Mucosa of rectum (tissue), 2 donors: Measurements from ENCODE around the gene GNB1L.

ENCODE experiments used
- H3K27ac ChIP-seq, 2 donors: one replicate each; pipeline ENCODE4 v1.7.0; 2013; ENCODE audit warnings: inconsistent platforms in 2 of 2, low read depth in 2 of 2, low read length in 2 of 2
- H3K27me3 ChIP-seq, 2 donors: one replicate each; pipeline ENCODE4 v1.7.0; 2013; ENCODE audit warnings: low read length in 2 of 2; ENCODE audit not compliant: control insufficient read depth in 2 of 2, insufficient read depth in 2 of 2
- H3K36me3 ChIP-seq, 2 donors: one replicate each; pipeline ENCODE4 v1.7.0; 2013; ENCODE audit warnings: low read length in 2 of 2; ENCODE audit not compliant: control insufficient read depth in 2 of 2, insufficient read depth in 2 of 2
- H3K4me1 ChIP-seq, 2 donors: one replicate each; pipeline ENCODE4 v1.7.0; 2013; ENCODE audit warnings: low read length in 2 of 2, mild to moderate bottlenecking in 1 of 2; ENCODE audit not compliant: control insufficient read depth in 2 of 2, insufficient read depth in 2 of 2
- H3K4me3 ChIP-seq, 2 donors: one replicate each; pipeline ENCODE4 v1.7.0; 2013; ENCODE audit warnings: low read length in 2 of 2
- H3K9ac ChIP-seq, 2 donors: one replicate each; pipeline ENCODE4 v1.7.0; 2013; ENCODE audit warnings: low read length in 2 of 2, low read depth in 1 of 2, mild to moderate bottlenecking in 1 of 2
- H3K9me3 ChIP-seq, 2 donors: one replicate each; pipeline ENCODE4 v1.7.0; 2013; ENCODE audit warnings: low read length in 2 of 2; ENCODE audit not compliant: control insufficient read depth in 2 of 2
- donor health status: healthy.
- donor health status: Normal muscosa, but diverticular disease.

GNB1L gene

DNA sequence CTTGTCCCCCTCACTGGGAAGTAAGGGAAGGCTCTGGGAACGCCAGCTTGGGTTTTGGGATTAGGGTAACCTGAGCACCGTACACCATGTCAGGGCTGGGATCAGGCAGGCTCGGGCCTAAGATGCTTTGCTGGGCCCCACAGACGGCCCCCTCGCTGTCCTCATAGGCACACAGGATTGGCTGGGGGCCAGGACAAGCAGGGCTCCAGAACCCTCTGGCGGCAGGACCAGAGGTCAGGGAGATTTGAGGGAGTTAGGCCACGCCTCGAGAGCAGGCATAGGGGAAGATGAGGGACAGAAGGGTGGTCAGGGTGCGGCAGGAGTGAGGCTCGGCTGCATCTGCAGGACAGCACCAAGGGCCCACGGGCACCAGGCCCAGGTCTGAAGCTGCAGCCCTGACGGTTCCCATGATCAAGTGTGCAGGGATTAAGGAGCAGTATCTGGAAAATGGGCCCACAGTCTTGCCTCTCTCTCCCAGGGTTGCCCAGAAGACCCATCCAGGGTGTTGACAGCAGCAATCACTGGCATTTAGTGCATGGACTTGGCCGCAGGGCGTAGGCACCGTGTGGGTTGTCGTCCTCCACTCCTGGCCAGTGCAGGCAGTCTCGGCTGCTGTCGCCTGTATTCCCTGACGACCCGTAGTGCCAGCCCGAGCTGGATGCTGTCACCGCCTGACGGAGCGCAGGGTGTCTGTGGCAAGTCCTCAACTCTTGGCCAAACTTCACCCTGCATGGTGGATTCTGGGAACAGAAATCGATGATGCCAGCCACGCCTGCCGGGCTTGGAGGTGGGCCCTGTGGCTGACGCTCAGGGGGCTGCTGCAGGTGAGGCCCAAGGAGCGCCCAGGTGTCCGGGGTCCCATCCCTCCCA lies 15.7 kb upstream of the GNB1L start:
- Histone ChIP-seq H3K27ac (no peak overlapping the region), H3K4me1 (peaks cover 32 to 34% of the 10 kb centered on the region in 2 donors), H3K4me3 (no peak overlapping the region), H3K36me3 (no peaks in the 10 kb centered on the region), H3K9me3 (no peaks in the 10 kb centered on the region), H3K9ac (no peak overlapping the region), H3K27me3 (no peaks in the 10 kb centered on the region)

DNA sequence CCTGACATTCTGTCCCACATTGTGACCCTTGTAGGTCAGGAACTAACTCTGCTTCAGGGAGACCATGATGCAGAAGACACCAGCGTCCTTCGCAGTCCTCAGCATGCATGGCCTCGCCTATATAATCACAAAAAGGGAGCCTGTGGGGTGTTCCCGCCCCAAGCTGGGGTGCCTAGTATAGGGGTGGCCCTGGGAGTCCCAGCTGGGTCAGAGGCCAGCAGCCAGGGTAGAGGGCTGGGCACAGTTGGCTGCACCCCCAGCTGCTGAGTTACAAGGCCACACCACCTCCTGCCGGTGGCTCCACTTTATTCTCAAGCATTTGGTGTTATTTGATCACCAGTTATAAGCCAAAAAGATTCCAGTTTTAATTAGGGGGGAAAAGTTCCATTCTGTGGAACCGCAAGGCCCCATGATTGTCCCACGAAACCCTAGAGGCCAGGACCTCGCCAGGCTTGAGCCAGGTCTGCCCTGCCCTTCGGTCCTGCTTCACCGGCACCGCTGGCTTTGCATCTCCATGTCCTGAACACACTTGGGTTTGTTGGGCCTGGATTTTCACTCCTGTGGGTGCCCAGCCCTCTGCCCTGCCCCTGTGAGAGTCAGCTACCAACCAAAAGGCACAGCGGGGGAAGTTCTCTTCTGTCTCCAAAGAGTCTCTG lies 15.0 kb upstream of the GNB1L start:
- Histone ChIP-seq H3K27ac (no peak overlapping the region), H3K27me3 (no peaks in the 10 kb centered on the region), H3K36me3 (no peaks in the 10 kb centered on the region), H3K4me1 (peaks cover 25 to 27% of the 10 kb centered on the region in 2 donors), H3K9ac (no peak overlapping the region), H3K4me3 (no peak overlapping the region), H3K9me3 (no peaks in the 10 kb centered on the region)

DNA sequence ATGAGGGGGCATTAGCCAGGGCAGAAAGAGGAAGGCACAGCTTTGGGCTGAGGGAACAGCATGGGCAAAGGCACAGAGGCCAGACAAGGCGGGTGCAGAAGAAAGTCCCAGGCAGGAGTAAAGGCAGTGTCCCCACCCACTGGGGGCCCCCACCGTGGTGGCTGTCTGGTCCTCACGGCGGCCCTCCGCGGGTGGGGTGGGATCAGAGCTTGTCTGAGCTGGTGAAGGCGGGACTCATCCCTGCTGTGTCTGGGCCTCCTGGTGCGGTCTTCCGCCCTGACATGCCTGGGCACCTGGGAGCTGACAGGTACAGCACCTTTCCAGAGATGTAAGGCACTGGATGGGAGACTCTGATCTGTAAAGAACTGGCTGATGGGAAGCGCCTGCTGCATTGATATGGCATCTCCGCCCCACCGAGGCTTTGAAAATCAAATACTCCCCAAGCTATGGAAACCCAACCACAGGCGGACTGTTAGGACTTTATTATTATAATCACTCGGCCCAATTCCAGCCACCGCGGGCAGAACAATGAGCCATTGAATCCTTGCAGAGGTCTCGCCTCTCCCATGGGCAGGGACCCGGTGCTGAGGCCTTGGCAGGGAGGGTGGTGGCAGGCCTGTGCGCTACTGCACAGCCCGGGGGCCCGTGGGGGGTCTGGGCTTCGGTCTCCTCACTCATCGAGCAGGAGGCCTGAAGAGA lies 14.2 kb upstream of the GNB1L start:
- no peak overlapping the region for H3K27ac ChIP-seq
- no peaks in the 10 kb centered on the region for H3K27me3 ChIP-seq

DNA sequence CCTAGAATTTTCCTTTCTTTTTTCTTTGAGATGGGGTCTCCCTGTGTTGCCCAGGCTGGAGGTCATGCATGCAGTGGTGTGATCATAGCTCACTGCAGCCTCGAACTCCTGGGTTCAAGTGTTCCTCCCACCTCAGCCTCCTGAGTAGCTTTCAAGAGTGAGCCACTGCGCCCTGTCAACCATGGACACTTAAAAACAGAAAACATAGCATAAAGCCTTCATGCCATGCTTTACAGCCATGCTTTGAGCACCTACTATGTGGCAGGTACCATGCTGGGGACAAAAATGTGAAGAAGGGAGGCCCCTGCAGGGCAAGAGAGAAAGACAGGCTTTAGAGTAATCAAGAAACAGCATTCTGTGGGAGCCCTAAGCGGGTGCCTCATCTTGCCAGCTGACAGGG lies 13.7 kb upstream of the GNB1L start:
- Histone ChIP-seq H3K36me3 (no peaks in the 10 kb centered on the region), H3K4me3 (no peak overlapping the region), H3K27ac (no peak overlapping the region), H3K4me1 (peaks cover 13 to 16% of the 10 kb centered on the region in 2 donors), H3K9ac (no peak overlapping the region), H3K9me3 (no peaks in the 10 kb centered on the region), H3K27me3 (no peaks in the 10 kb centered on the region)

More for the DNA sequence above, 14.2 kb upstream of the GNB1L start:
- Histone ChIP-seq H3K9me3 (no peaks in the 10 kb centered on the region), H3K4me1 (peaks cover 19 to 20% of the 10 kb centered on the region in 2 donors), H3K4me3 (no peak overlapping the region), H3K9ac (no peak overlapping the region), H3K36me3 (no peaks in the 10 kb centered on the region)

DNA sequence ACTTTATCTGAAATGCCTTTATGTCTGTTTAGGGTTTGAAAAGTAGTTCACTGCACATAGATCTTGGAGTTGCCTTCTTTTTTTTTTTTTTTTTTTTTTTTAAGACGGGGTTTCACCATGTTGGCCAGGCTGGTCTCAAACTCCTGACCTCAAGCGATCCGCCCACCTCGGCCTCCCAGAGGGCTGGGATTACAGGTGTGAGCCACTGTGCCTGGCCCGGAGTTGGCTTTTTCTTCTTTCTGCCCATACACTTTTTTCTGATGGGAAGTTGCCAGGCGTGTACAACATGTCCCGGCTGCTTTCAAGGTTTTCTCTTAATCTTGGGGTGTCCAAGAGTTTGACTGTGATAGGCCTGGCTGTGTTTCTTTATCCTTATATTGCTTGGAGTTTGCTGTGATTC lies 12.9 kb upstream of the GNB1L start:
- Histone ChIP-seq H3K9ac (no peak overlapping the region), H3K9me3 (no peaks in the 10 kb centered on the region), H3K36me3 (no peaks in the 10 kb centered on the region), H3K4me1 (peaks cover 7 to 9% of the 10 kb centered on the region in 2 donors), H3K27ac (no peak overlapping the region), H3K4me3 (no peak overlapping the region), H3K27me3 (no peaks in the 10 kb centered on the region)

DNA sequence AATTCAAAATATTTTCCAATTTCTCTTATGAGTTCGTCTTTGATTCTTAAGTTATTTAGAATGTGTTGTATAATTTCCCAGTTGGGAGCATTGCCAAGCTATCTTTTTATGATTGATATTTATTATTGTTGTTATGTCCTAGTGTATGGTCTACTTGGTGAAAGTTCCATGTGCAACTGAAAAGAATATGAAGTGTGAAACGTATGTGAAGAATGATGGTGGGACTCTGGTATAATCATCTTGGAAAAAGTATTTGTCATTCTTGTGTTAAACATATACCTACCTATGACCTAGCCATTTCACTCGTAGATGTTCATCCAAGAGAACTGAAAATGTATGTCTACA lies 12.0 kb upstream of the GNB1L start:
- Histone ChIP-seq H3K36me3 (no peaks in the 10 kb centered on the region), H3K27me3 (no peaks in the 10 kb centered on the region), H3K9me3 (no peaks in the 10 kb centered on the region), H3K4me1 (peaks cover 4 to 8% of the 10 kb centered on the region in 2 donors), H3K4me3 (no peak overlapping the region), H3K9ac (no peak overlapping the region), H3K27ac (no peak overlapping the region)

DNA sequence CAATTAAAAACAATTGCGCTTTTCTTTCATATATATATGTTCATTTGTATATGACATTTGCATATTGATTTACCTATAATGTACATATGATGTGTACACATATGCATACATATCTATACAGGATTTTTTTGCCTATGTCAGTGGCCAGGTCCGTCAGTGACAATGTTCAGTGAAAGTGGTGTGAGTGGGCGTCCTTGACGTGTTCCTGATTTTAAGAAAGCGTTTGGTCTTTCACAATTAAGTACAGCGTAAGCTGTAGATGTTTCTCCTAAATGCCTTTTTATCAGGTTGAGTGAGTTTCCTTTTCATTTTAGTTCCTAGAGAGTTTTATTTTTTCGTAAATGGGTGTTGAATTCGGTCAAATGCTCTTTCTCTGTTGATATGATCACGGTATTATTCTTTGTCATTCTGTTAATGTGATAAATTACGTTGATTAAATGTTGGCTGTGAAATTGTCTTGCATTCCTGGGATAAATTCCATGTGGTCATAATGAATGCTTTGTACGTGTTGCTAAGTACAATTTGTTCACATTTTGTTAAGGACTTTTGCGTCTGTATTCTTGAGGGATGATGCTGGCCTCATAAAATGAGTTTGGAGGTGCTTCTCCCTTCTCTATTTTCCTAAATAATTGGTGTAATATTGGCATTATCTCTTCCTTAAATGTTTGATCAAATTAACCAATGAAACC lies 10.6 kb upstream of the GNB1L start:
- Histone ChIP-seq H3K36me3 (no peaks in the 10 kb centered on the region), H3K9me3 (no peaks in the 10 kb centered on the region), H3K9ac (no peak overlapping the region), H3K4me3 (no peak overlapping the region), H3K4me1 (peaks cover 4 to 8% of the 10 kb centered on the region in 2 donors), H3K27ac (no peak overlapping the region), H3K27me3 (no peaks in the 10 kb centered on the region)

DNA sequence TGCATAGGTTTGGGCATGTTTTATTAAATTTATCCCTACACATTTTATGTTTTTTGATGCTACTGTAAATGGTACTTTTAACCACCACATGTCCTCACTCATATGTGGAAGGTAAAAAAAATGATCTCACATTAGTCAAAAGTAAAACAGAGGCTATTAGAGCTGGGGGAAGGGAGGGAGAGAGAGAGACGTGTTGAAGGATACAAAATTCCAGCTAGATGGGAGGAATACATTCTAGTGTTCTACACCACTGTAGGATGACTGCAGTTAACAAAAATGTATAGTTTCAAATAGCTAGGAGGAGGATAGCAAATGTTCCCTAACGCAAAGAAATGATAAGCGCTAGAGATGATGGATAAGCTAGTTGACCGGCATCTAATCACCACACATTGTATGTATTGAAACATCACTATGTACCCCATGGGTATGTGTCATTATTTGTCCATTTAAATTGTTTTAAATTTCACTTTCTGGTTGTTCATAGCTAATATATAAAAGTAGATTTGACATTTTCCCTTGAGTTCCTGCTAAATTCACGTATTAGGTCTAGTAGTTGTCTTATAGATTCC lies 9.9 kb upstream of the GNB1L start:
- Histone ChIP-seq H3K27ac (no peak overlapping the region), H3K9ac (no peak overlapping the region), H3K36me3 (no peaks in the 10 kb centered on the region), H3K4me3 (no peak overlapping the region), H3K27me3 (no peaks in the 10 kb centered on the region), H3K9me3 (no peaks in the 10 kb centered on the region), H3K4me1 (peaks cover 4 to 8% of the 10 kb centered on the region in 2 donors)

DNA sequence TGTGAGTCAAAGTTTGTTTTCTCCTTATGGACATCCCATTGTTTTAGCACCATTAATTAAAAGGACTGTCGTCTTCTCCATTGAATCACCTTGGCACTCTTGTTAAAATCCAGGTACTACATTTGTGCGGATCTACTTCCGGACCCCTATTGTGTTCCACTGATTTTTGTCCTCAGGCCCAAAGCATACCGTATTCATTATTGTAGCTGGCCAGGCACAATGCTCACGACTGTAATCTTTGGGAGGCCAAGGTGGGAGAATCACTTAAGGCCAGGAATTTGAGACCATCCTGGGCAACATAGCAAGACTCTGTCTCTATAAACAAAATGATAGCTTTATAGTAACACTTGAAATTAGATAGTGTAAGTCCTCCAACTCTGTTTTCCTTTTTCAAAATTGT lies 8.9 kb upstream of the GNB1L start:
- Histone ChIP-seq H3K27ac (no peak overlapping the region), H3K9me3 (no peaks in the 10 kb centered on the region), H3K27me3 (no peaks in the 10 kb centered on the region), H3K4me1 (peaks cover under 1 to 3% of the 10 kb centered on the region in 2 donors), H3K9ac (no peak overlapping the region), H3K36me3 (no peaks in the 10 kb centered on the region), H3K4me3 (no peak overlapping the region)
